Liver (tissue), 2 donors: ENCODE results near the gene KDM5C.

Source experiments
- TF ChIP-seq, protein P1 (sequence below): fragments of 150-350 bp; IDR thresholded peaks from 2 replicates; pipeline ENCODE4 v1.5.1; 2017; ENCODE audit warnings: improper control_type of control experiment, low read depth, low read length; ENCODE audit not compliant: missing input control
- TF ChIP-seq, protein P2 (sequence below): IDR thresholded peaks from 2 replicates; pipeline ENCODE4 v1.6.1; 2016; ENCODE audit warnings: antibody characterized with exemption, mild to moderate bottlenecking
- TF ChIP-seq, protein P3 (sequence below): IDR thresholded peaks from 2 replicates; pipeline ENCODE4 v1.6.1; 2016; ENCODE audit warnings: antibody characterized with exemption
- donor health status: healthy.

DNA sequence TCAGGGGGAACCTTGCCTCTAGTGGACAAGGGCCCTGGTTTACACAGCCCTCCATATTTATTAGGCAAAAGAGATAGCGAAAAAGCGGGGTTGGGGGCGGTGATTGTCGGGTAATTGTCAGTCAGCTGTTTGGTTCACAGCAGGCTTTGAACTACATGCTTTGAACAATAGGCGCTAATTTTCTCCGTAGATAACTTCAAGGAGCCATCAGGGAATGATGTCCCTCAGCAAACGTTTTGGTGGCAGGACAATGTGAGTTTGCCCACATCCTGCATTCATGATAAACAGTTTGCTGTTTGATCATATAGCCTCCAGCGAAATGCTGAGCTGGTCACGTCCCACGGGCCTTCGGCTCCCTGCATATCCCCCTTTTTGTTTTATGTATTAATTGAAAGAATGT is 65.8 kb downstream of the KDM5C start:
- TF ChIP-seq, protein P1, sequence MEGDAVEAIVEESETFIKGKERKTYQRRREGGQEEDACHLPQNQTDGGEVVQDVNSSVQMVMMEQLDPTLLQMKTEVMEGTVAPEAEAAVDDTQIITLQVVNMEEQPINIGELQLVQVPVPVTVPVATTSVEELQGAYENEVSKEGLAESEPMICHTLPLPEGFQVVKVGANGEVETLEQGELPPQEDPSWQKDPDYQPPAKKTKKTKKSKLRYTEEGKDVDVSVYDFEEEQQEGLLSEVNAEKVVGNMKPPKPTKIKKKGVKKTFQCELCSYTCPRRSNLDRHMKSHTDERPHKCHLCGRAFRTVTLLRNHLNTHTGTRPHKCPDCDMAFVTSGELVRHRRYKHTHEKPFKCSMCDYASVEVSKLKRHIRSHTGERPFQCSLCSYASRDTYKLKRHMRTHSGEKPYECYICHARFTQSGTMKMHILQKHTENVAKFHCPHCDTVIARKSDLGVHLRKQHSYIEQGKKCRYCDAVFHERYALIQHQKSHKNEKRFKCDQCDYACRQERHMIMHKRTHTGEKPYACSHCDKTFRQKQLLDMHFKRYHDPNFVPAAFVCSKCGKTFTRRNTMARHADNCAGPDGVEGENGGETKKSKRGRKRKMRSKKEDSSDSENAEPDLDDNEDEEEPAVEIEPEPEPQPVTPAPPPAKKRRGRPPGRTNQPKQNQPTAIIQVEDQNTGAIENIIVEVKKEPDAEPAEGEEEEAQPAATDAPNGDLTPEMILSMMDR = no peak
- TF ChIP-seq, protein P2, sequence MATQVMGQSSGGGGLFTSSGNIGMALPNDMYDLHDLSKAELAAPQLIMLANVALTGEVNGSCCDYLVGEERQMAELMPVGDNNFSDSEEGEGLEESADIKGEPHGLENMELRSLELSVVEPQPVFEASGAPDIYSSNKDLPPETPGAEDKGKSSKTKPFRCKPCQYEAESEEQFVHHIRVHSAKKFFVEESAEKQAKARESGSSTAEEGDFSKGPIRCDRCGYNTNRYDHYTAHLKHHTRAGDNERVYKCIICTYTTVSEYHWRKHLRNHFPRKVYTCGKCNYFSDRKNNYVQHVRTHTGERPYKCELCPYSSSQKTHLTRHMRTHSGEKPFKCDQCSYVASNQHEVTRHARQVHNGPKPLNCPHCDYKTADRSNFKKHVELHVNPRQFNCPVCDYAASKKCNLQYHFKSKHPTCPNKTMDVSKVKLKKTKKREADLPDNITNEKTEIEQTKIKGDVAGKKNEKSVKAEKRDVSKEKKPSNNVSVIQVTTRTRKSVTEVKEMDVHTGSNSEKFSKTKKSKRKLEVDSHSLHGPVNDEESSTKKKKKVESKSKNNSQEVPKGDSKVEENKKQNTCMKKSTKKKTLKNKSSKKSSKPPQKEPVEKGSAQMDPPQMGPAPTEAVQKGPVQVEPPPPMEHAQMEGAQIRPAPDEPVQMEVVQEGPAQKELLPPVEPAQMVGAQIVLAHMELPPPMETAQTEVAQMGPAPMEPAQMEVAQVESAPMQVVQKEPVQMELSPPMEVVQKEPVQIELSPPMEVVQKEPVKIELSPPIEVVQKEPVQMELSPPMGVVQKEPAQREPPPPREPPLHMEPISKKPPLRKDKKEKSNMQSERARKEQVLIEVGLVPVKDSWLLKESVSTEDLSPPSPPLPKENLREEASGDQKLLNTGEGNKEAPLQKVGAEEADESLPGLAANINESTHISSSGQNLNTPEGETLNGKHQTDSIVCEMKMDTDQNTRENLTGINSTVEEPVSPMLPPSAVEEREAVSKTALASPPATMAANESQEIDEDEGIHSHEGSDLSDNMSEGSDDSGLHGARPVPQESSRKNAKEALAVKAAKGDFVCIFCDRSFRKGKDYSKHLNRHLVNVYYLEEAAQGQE = no peak
- TF ChIP-seq, protein P3, sequence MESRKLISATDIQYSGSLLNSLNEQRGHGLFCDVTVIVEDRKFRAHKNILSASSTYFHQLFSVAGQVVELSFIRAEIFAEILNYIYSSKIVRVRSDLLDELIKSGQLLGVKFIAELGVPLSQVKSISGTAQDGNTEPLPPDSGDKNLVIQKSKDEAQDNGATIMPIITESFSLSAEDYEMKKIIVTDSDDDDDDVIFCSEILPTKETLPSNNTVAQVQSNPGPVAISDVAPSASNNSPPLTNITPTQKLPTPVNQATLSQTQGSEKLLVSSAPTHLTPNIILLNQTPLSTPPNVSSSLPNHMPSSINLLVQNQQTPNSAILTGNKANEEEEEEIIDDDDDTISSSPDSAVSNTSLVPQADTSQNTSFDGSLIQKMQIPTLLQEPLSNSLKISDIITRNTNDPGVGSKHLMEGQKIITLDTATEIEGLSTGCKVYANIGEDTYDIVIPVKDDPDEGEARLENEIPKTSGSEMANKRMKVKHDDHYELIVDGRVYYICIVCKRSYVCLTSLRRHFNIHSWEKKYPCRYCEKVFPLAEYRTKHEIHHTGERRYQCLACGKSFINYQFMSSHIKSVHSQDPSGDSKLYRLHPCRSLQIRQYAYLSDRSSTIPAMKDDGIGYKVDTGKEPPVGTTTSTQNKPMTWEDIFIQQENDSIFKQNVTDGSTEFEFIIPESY = no peak
